PC-9 (cell line): ENCODE data around the gene STARD10. TPM values are rescaled to one million over a fixed set of nuclear protein-coding genes. Genes with fewer than 3 reads are reported as not detected.

Source experiments
- BruUV-seq: library from RNA; stranded (reverse); fragments of 400-500 nt; replicated peaks from 2 replicates; lab custom pipeline; 2021; lab: Mats Ljungman, UMichigan
- CTCF ChIA-PET: fragments of 300-600 bp; sonication (Branson Sonifier 250); formaldehyde crosslinking; loops from one replicate; lab custom pipeline; 2022; ENCODE audit warnings: antibody characterized with exemption; lab: Charles Lee
- POLR2A ChIA-PET: fragments of 300-600 bp; sonication (Branson Sonifier 250); formaldehyde crosslinking; loops from one replicate; lab custom pipeline; 2022; ENCODE audit warnings: antibody characterized with exemption; ENCODE audit not compliant: unreplicated experiment; lab: Charles Lee
- DNase-seq, 2 experiments: peaks; one replicate each; pipeline versions ENCODE4 v3.0.0 to v3.0.0-alpha.2; 2015 to 2022; ENCODE audit warnings: mixed read lengths in 1 of 2
- H2AFZ ChIP-seq: fragments of 200-600 bp; sonication (generic); 2 replicates; pipeline ENCODE4 v1.8.1; 2017; ENCODE audit warnings: antibody characterized with exemption
- H3F3A ChIP-seq: fragments of 200-600 bp; sonication (generic); 2 replicates; pipeline ENCODE4 v1.8.1; 2017; ENCODE audit warnings: antibody characterized with exemption, mild to moderate bottlenecking, low read depth; ENCODE audit not compliant: insufficient read depth
- H3K27ac ChIP-seq: fragments of 200-600 bp; sonication (generic); 2 replicates; pipeline ENCODE4 v1.6.1; 2016; ENCODE audit warnings: mixed run types
- H3K27me3 ChIP-seq: fragments of 200-600 bp; sonication (generic); 2 replicates; pipeline ENCODE4 v1.6.1; 2016; ENCODE audit warnings: low read depth, mixed run types; ENCODE audit not compliant: insufficient read depth
- H3K36me3 ChIP-seq: fragments of 200-600 bp; sonication (generic); 2 replicates; pipeline ENCODE4 v1.6.1; 2016; ENCODE audit warnings: low read depth, mixed run types
- H3K4me1 ChIP-seq: fragments of 200-600 bp; sonication (generic); replicated peaks from 2 replicates; pipeline ENCODE4 v1.6.1; 2016; ENCODE audit warnings: mixed run types; ENCODE audit not compliant: insufficient read depth
- H3K4me2 ChIP-seq: fragments of 200-600 bp; sonication (generic); 2 replicates; pipeline ENCODE4 v1.6.1; 2017; ENCODE audit warnings: mixed run types
- H3K4me3 ChIP-seq: fragments of 200-600 bp; sonication (generic); 2 replicates; pipeline ENCODE4 v1.6.1; 2016; ENCODE audit warnings: mixed run types
- H3K79me2 ChIP-seq: fragments of 200-600 bp; sonication (generic); 2 replicates; pipeline ENCODE4 v1.6.1; 2017; ENCODE audit warnings: low read depth, mixed run types
- H3K9me2 ChIP-seq: fragments of 200-600 bp; sonication (generic); 2 replicates; pipeline ENCODE4 v1.8.1; 2017; ENCODE audit warnings: mild to moderate bottlenecking; ENCODE audit not compliant: insufficient read depth
- H3K9me3 ChIP-seq: fragments of 200-600 bp; sonication (generic); 2 replicates; pipeline ENCODE4 v1.8.1; 2016; ENCODE audit warnings: low read depth; ENCODE audit not compliant: insufficient read depth
- H4K20me1 ChIP-seq: fragments of 200-600 bp; sonication (generic); 2 replicates; pipeline ENCODE4 v1.8.1; 2017; ENCODE audit not compliant: insufficient read depth
- CTCF ChIP-seq: fragments of 200-600 bp; sonication (generic); conservative IDR thresholded peaks from 2 replicates; pipeline ENCODE4 v1.6.1; 2017; ENCODE audit warnings: mixed run types, antibody characterized with exemption, mild to moderate bottlenecking, moderate library complexity
- EZH2 ChIP-seq: fragments of 200-600 bp; sonication (generic); IDR thresholded peaks from 2 replicates; pipeline ENCODE4 v1.8.0; 2017; ENCODE audit warnings: antibody characterized with exemption, low read depth
- intact Hi-C: fragments of 100-400 bp; cut with micrococcal nuclease; formaldehyde crosslinking; loops from one replicate; pipeline ENCODE4 v1.10.0; 2022; ENCODE audit not compliant: unreplicated experiment
- total RNA-seq: library from RNA; stranded (reverse); gene quantifications from 2 replicates; pipeline ENCODE4 v1.2.3, GENCODE V29; 2021

STARD10 gene
- total RNA-seq, 1 experiment from 2014 or later: 145 TPM

DNA sequence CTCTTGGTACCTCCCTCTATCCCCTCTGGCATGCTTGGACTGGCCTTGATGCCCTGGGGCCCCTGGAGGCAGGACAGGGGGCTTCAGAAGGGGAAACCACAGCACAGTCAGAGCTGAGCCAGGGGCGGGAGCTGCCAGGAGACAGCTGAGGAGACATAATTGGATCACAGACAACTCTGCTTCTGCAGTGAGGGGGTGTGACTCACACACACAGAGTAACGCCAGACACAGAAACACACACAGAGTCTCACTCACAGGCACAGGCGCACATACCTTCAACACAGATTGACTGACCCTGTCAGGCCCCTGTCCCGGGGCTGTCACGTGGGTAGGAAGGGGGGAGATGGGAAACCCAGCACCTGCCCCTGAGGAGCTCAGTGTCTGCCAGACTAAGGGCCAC is 20.6 kb downstream of the STARD10 start:
- Histone ChIP-seq H3K9me3 (no peaks in the 10 kb centered on the region), H3K9me2 (no peaks in the 10 kb centered on the region), H3F3A (peaks cover 11% of the 10 kb centered on the region; the same call in 1 of the 2 replicates), H2AFZ (no peak overlapping the region), H3K27ac (no peak overlapping the region), H3K27me3 (no peaks in the 10 kb centered on the region), H3K4me2 (no peak overlapping the region), H3K4me3 (no peak overlapping the region), H3K36me3 (no peaks in the 10 kb centered on the region), H3K4me1 (peaks cover 20% of the 10 kb centered on the region), H4K20me1 (peaks cover 23% of the 10 kb centered on the region; the same call in 1 of the 2 replicates), H3K79me2 (peaks cover 48% of the 10 kb centered on the region)
- DNase-seq: no peak
- intact Hi-C loops: no loop called here
- ChIA-PET CTCF (interaction anchor here (0.6 kb wide), 1 partner anchor 34 kb away, joined by 11 read pairs; no protein-coding TSS in a partner anchor), POLR2A (no interaction called here)
- TF ChIP-seq CTCF: no peak
- no peak for TF ChIP-seq EZH2
- no TSS peak for BruUV-seq

DNA sequence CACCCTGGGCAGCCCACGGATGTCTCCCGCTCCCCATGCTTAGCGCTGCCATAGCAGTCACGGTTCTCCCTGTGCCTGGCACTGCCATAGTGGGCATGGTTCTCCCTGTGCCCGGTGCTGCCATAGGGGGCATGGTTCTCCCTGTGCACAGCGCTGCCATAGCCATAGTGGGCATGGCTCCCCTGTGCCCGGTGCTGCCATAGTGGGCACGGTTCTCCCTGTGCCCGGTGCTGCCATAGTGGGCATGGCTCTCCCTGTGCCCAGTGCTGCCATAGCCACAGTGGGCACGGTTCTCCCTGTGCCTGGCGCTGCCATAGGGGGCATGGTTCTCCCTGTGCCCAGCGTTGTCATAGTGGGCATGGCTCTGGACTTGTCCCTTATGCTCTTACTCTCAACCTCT is 21.8 kb downstream of the STARD10 start:
- TF ChIP-seq CTCF: no peak
- no peak for TF ChIP-seq EZH2
- no TSS peak for BruUV-seq
- Histone ChIP-seq H3K27me3 (no peaks in the 10 kb centered on the region), H3K9me2 (no peaks in the 10 kb centered on the region), H3K4me2 (no peak overlapping the region), H2AFZ (no peak overlapping the region), H3K79me2 (peaks cover 44% of the 10 kb centered on the region), H3K4me1 (peaks cover 7% of the 10 kb centered on the region), H3K27ac (no peak overlapping the region), H4K20me1 (peaks cover 32% of the 10 kb centered on the region; the same call in 1 of the 2 replicates), H3K9me3 (no peaks in the 10 kb centered on the region), H3K4me3 (no peak overlapping the region), H3F3A (peaks cover 4% of the 10 kb centered on the region; the same call in 1 of the 2 replicates), H3K36me3 (no peaks in the 10 kb centered on the region)
- POLR2A ChIA-PET: no interaction called here
- DNase-seq: no peak
- intact Hi-C loops: no loop called here
- CTCF ChIA-PET: interaction anchor here (0.5 to 0.6 kb wide), 2 partner anchors 46 to 141 kb away, joined by 3 to 4 read pairs; no protein-coding TSS in a partner anchor

- Histone ChIP-seq H3K9me2 (no peaks in the 10 kb centered on the region), H3K36me3 (no peaks in the 10 kb centered on the region), H3F3A (peaks cover 3% of the 10 kb centered on the region; the same call in 1 of the 2 replicates), H3K79me2 (peaks cover 42% of the 10 kb centered on the region), H3K4me3 (no peak overlapping the region), H3K4me1 (peaks cover 2% of the 10 kb centered on the region), H4K20me1 (peaks cover 38% of the 10 kb centered on the region; the same call in 1 of the 2 replicates), H3K4me2 (no peak overlapping the region), H3K27ac (no peak overlapping the region), H3K27me3 (no peaks in the 10 kb centered on the region), H3K9me3 (no peaks in the 10 kb centered on the region), H2AFZ (no peak overlapping the region)
- intact Hi-C loops: no loop called here
- ChIA-PET CTCF (interaction anchor here (0.6 kb wide), 1 partner anchor 142 kb away, joined by 4 read pairs; no protein-coding TSS in a partner anchor), POLR2A (no interaction called here)
- no TSS peak for BruUV-seq
- DNase-seq: no peak
- no peak for TF ChIP-seq CTCF
- TF ChIP-seq EZH2: no peak
Measured at GRCh38 chr11:72771507-72771906, 22.3 kb downstream of the STARD10 start.
